Measurements from ENCODE around the gene BCO2.

GRCh38 chr11:112266410-112266778 is 91.1 kb downstream of the BCO2 start:
- TF ChIP-seq CTCF (IDR thresholded peaks at IDR 0.05) (no peak), POLR2A (IDR thresholded peaks at IDR 0.05) (no peak)

Measured in adrenal gland (tissue), 5 donors.